ENCODE results near the gene HCFC1.

Gene HCFC1

GRCh38 chrX:153939573-153939972 is 32.0 kb downstream of the HCFC1 start:
- Histone ChIP-seq H3K27me3 (ENCODE audit: insufficient read depth, low read length) (no peaks in the 10 kb centered on the region), H2BK5ac (ENCODE audit: low read depth, low read length, poor library complexity) (no peak overlapping the region), H2BK12ac (ENCODE audit: low read length) (peak overlapping the region; percentile 31), H2AFZ (ENCODE audit: insufficient read depth, low read length, poor library complexity) (no peak overlapping the region), H3K9me3 (ENCODE audit: insufficient read depth, low read depth, low read length) (no peaks in the 10 kb centered on the region), H3K27ac (ENCODE audit: low read depth, low read length) (no peak overlapping the region), H3K23ac (ENCODE audit: low read length) (no peak overlapping the region), H3K4ac (ENCODE audit: low read depth, low read length) (no peak overlapping the region), H3K14ac (ENCODE audit: low read length) (peak overlapping the region; percentile 44), H3K4me1 (ENCODE audit: control insufficient read depth in 1 of 2, insufficient read depth in 2 of 2, low read length in 2 of 2) (peaks cover 15% of the 10 kb centered on the region in 2 experiments), H3K79me1 (ENCODE audit: low read length) (peaks cover 2% of the 10 kb centered on the region), H4K91ac (ENCODE audit: low read depth, low read length) (peak overlapping the region; percentile 73), H3K79me2 (ENCODE audit: control insufficient read depth, insufficient read depth, low read length, poor library complexity) (peaks cover 2% of the 10 kb centered on the region), H3K36me3 (ENCODE audit: control insufficient read depth in 1 of 2, insufficient read depth in 2 of 2, low read length in 2 of 2) (no peaks in the 10 kb centered on the region), H3K18ac (ENCODE audit: low read length) (no peak overlapping the region), H3K4me2 (ENCODE audit: low read length) (no peak overlapping the region), H4K12ac (ENCODE audit: low read depth, low read length) (no peak overlapping the region), H2AK5ac (ENCODE audit: low read length) (peak overlapping the region; percentile 35), H3K4me3 (ENCODE audit: low read depth, low read length) (no peak overlapping the region), H2BK120ac (ENCODE audit: insufficient read depth, low read length, poor library complexity) (peak overlapping the region; percentile 22), H3K9ac (ENCODE audit: low read length) (no peak overlapping the region), H4K8ac (ENCODE audit: low read depth, low read length) (no peak overlapping the region)
- no peak for DNase-seq
- no CpG with 5 or more reads among the region's 7 CpGs for WGBS (ENCODE audit: extremely low coverage, insufficient coverage, insufficient read length)

- no peak overlapping the region for H3K9ac ChIP-seq (ENCODE audit: low read length)
- no peak for DNase-seq
- H3K18ac ChIP-seq (ENCODE audit: low read length): no peak overlapping the region
- H2AFZ ChIP-seq (ENCODE audit: insufficient read depth, low read length, poor library complexity): no peak overlapping the region
- no peaks in the 10 kb centered on the region for H3K9me3 ChIP-seq (ENCODE audit: insufficient read depth, low read depth, low read length)
- H3K14ac ChIP-seq (ENCODE audit: low read length): no peak overlapping the region
- no peak overlapping the region for H3K4me3 ChIP-seq (ENCODE audit: low read depth, low read length)
- H3K79me1 ChIP-seq (ENCODE audit: low read length): peaks cover 5% of the 10 kb centered on the region
- H2BK120ac ChIP-seq (ENCODE audit: insufficient read depth, low read length, poor library complexity): no peak overlapping the region
- no peak overlapping the region for H3K4ac ChIP-seq (ENCODE audit: low read depth, low read length)
- no peak overlapping the region for H4K12ac ChIP-seq (ENCODE audit: low read depth, low read length)
- H3K27ac ChIP-seq (ENCODE audit: low read depth, low read length): no peak overlapping the region
- WGBS (ENCODE audit: extremely low coverage, insufficient coverage, insufficient read length): no CpG with 5 or more reads among the region's 10 CpGs
- no peaks in the 10 kb centered on the region for H3K27me3 ChIP-seq (ENCODE audit: insufficient read depth, low read length)
- peaks cover 10% of the 10 kb centered on the region for H3K79me2 ChIP-seq (ENCODE audit: control insufficient read depth, insufficient read depth, low read length, poor library complexity)
- no peak overlapping the region for H4K91ac ChIP-seq (ENCODE audit: low read depth, low read length)
- no peak overlapping the region for H2BK5ac ChIP-seq (ENCODE audit: low read depth, low read length, poor library complexity)
- H3K4me1 ChIP-seq (ENCODE audit: control insufficient read depth in 1 of 2, insufficient read depth in 2 of 2, low read length in 2 of 2): peaks cover 17 to 20% of the 10 kb centered on the region in 2 experiments
- no peak overlapping the region for H3K23ac ChIP-seq (ENCODE audit: low read length)
- no peak overlapping the region for H4K8ac ChIP-seq (ENCODE audit: low read depth, low read length)
- H2BK12ac ChIP-seq (ENCODE audit: low read length): no peak overlapping the region
- no peak overlapping the region for H2AK5ac ChIP-seq (ENCODE audit: low read length)
- H3K4me2 ChIP-seq (ENCODE audit: low read length): no peak overlapping the region
- H3K36me3 ChIP-seq (ENCODE audit: control insufficient read depth in 1 of 2, insufficient read depth in 2 of 2, low read length in 2 of 2): no peaks in the 10 kb centered on the region
Measured at GRCh38 chrX:153938226-153938786, 33.3 kb downstream of the HCFC1 start.

- H3K27ac ChIP-seq (ENCODE audit: low read depth, low read length): no peak overlapping the region
- no peaks in the 10 kb centered on the region for H3K27me3 ChIP-seq (ENCODE audit: insufficient read depth, low read length)
- H4K91ac ChIP-seq (ENCODE audit: low read depth, low read length): no peak overlapping the region
- H2BK5ac ChIP-seq (ENCODE audit: low read depth, low read length, poor library complexity): no peak overlapping the region
- H3K4me1 ChIP-seq (ENCODE audit: control insufficient read depth in 1 of 2, insufficient read depth in 2 of 2, low read length in 2 of 2): peaks cover 17 to 20% of the 10 kb centered on the region in 2 experiments
- H3K18ac ChIP-seq (ENCODE audit: low read length): no peak overlapping the region
- no peak overlapping the region for H3K4me3 ChIP-seq (ENCODE audit: low read depth, low read length)
- no peak overlapping the region for H2BK12ac ChIP-seq (ENCODE audit: low read length)
- no peak overlapping the region for H4K8ac ChIP-seq (ENCODE audit: low read depth, low read length)
- no peak overlapping the region for H4K12ac ChIP-seq (ENCODE audit: low read depth, low read length)
- no peak for DNase-seq
- peaks cover 8% of the 10 kb centered on the region in 2 experiments for H3K36me3 ChIP-seq (ENCODE audit: control insufficient read depth in 1 of 2, insufficient read depth in 2 of 2, low read length in 2 of 2)
- H3K9ac ChIP-seq (ENCODE audit: low read length): no peak overlapping the region
- no peak overlapping the region for H3K4ac ChIP-seq (ENCODE audit: low read depth, low read length)
- H3K23ac ChIP-seq (ENCODE audit: low read length): no peak overlapping the region
- H3K14ac ChIP-seq (ENCODE audit: low read length): no peak overlapping the region
- peaks cover 10% of the 10 kb centered on the region for H3K79me2 ChIP-seq (ENCODE audit: control insufficient read depth, insufficient read depth, low read length, poor library complexity)
- H3K9me3 ChIP-seq (ENCODE audit: insufficient read depth, low read depth, low read length): no peaks in the 10 kb centered on the region
- H3K4me2 ChIP-seq (ENCODE audit: low read length): no peak overlapping the region
- H2BK120ac ChIP-seq (ENCODE audit: insufficient read depth, low read length, poor library complexity): no peak overlapping the region
- no peak overlapping the region for H2AFZ ChIP-seq (ENCODE audit: insufficient read depth, low read length, poor library complexity)
- H2AK5ac ChIP-seq (ENCODE audit: low read length): no peak overlapping the region
- WGBS (ENCODE audit: extremely low coverage, insufficient coverage, insufficient read length): no CpG with 5 or more reads among the region's 3 CpGs
- peaks cover 5% of the 10 kb centered on the region for H3K79me1 ChIP-seq (ENCODE audit: low read length)
Measured at GRCh38 chrX:153937056-153937455, 34.6 kb downstream of the HCFC1 start.

- Histone ChIP-seq H3K23ac (ENCODE audit: low read length) (no peak overlapping the region), H3K79me1 (ENCODE audit: low read length) (peaks cover 5% of the 10 kb centered on the region)
- DNase-seq: peak; percentile 63 to 82
Measured at GRCh38 chrX:153935326-153935851, 36.2 kb downstream of the HCFC1 start.

More at GRCh38 chrX:153935326-153935851, 36.2 kb downstream of the HCFC1 start:
- Histone ChIP-seq H3K4me3 (ENCODE audit: low read depth, low read length) (peak overlapping the region; percentile 68), H3K27me3 (ENCODE audit: insufficient read depth, low read length) (no peaks in the 10 kb centered on the region), H2BK5ac (ENCODE audit: low read depth, low read length, poor library complexity) (peak overlapping the region; percentile 10), H3K4me2 (ENCODE audit: low read length) (peak overlapping the region; percentile 71), H3K14ac (ENCODE audit: low read length) (no peak overlapping the region), H2BK120ac (ENCODE audit: insufficient read depth, low read length, poor library complexity) (no peak overlapping the region), H3K9ac (ENCODE audit: low read length) (no peak overlapping the region), H3K36me3 (ENCODE audit: control insufficient read depth in 1 of 2, insufficient read depth in 2 of 2, low read length in 2 of 2) (peaks cover 25% of the 10 kb centered on the region in 2 experiments), H4K8ac (ENCODE audit: low read depth, low read length) (peak overlapping the region; percentile 60), H3K9me3 (ENCODE audit: insufficient read depth, low read depth, low read length) (no peaks in the 10 kb centered on the region), H4K91ac (ENCODE audit: low read depth, low read length) (peak overlapping the region; percentile 32), H2AFZ (ENCODE audit: insufficient read depth, low read length, poor library complexity) (no peak overlapping the region), H3K4ac (ENCODE audit: low read depth, low read length) (no peak overlapping the region), H3K79me2 (ENCODE audit: control insufficient read depth, insufficient read depth, low read length, poor library complexity) (peaks cover 10% of the 10 kb centered on the region), H2AK5ac (ENCODE audit: low read length) (no peak overlapping the region), H3K4me1 (ENCODE audit: control insufficient read depth in 1 of 2, insufficient read depth in 2 of 2, low read length in 2 of 2) (peaks cover 11% of the 10 kb centered on the region in 2 experiments), H3K18ac (ENCODE audit: low read length) (no peak overlapping the region), H2BK12ac (ENCODE audit: low read length) (no peak overlapping the region), H4K12ac (ENCODE audit: low read depth, low read length) (no peak overlapping the region), H3K27ac (ENCODE audit: low read depth, low read length) (no peak overlapping the region)
- no CpG with 5 or more reads among the region's 32 CpGs for WGBS (ENCODE audit: extremely low coverage, insufficient coverage, insufficient read length)
